ENCODE measurements around the gene FGFR3. TPM values are rescaled to one million over a fixed set of nuclear protein-coding genes. Genes with fewer than 3 reads are reported as not detected.
A peak's percentile ranks its signal among the peaks of the same experiment; 100 is the strongest.

FGFR3 gene
- total RNA-seq, 1 experiment from 2014 or later, result 0.03 TPM

- DNase-seq (ENCODE audit: low read depth, low spot score), result no peak
- in situ Hi-C loops (cut with HindIII; ENCODE audit: low pct_unique_long_range_greater_than_20kb, low sequenced_read_pairs), result no loop called here
Observed at GRCh38 chr4:1779588-1780382, 13.3 kb upstream of the FGFR3 start.

- in situ Hi-C loops (cut with HindIII; ENCODE audit: low pct_unique_long_range_greater_than_20kb, low sequenced_read_pairs), result no loop called here
- no peak for DNase-seq (ENCODE audit: low read depth, low spot score)
Observed at GRCh38 chr4:1780435-1780834, 12.7 kb upstream of the FGFR3 start.

GRCh38 chr4:1783015-1783414, 10.1 kb upstream of the FGFR3 start:
- DNase-seq (ENCODE audit: low read depth, low spot score), result no peak
- in situ Hi-C loops (cut with HindIII; ENCODE audit: low pct_unique_long_range_greater_than_20kb, low sequenced_read_pairs), result no loop called here

DNA sequence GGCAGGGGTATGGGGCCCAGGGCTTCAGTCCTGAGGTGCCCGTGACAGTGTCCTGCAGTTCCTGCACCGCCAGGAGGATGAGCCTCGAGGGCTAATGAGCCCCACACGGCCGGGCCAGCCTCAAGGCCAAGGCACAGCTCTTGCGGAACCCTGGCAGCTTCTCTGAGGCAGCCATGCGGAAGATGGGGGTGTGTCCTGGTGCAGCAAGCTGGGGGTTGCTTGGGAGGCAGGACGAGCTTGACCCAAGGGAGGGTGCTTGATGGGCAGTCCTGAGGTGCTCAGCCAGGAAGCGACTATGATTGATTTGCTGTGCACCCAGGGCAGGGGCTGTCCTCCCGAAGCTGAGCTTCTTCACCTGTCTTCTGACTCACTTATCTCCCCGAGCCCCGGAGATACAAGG, 9.1 kb upstream of the FGFR3 start:
- in situ Hi-C loops (cut with HindIII; ENCODE audit: low pct_unique_long_range_greater_than_20kb, low sequenced_read_pairs), result no loop called here
- DNase-seq (ENCODE audit: low read depth, low spot score), result no peak

DNA sequence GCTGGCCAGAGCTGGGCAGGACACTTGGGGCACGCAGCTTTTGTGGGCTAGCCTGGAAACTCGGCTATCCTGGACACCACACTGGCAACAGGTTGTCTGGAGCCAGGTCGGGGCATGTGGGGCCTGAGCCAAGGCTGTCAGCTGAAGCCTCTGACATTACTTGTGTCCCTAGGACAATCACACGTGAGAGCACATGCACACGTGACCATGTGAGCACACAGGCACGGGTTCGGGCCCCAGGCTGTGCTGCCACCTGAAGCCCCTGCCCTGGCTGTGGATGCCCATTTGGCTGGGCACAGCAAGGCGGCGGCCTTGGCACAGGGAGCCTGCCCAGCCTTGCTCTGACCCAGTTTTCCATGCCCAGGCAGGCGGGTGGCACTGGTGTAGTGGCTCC, 8.7 kb upstream of the FGFR3 start:
- no peak for DNase-seq (ENCODE audit: low read depth, low spot score)
- in situ Hi-C loops (cut with HindIII; ENCODE audit: low pct_unique_long_range_greater_than_20kb, low sequenced_read_pairs), result no loop called here

DNA sequence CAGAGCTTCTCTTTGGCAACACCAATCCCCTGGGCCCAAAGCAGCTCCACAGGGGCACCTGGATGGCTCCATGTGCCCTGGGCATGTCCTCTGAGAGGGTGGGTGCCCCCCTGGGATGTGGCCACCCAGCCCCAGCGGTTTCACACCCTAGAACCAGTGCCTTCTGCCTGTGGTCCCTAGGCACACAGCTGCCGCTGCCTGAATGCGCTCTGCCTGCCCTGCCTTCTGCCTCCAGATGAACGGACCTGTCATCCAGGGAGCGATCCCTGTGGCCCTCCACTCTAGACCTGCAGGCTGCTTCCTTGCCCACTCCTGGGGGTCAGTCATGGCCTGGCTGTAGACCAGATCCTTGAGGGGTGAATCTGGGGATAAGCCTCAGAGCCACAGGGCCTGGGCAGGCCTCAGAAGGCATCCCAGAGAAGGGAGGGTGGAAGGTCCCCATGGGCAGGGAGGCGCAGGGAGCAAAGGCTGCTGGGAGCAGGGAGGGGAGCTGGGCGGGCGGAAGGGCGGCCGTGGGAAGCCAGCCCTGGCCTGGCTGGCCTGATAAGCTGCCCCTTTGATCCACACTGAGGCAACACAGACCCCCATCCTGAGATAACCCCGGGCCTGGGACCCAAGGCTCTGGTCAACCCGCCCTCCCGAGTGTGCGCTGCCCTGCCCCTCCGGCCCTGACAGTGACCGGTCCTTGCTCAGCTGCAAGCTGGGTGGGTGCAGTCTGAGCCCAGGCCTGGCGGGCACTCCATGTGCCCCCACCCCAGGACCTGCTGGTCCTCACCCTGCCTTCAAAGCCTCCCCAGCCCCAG, 8.1 kb upstream of the FGFR3 start:
- DNase-seq (ENCODE audit: low read depth, low spot score), result no peak
- in situ Hi-C loops (cut with HindIII; ENCODE audit: low pct_unique_long_range_greater_than_20kb, low sequenced_read_pairs), result no loop called here

DNA sequence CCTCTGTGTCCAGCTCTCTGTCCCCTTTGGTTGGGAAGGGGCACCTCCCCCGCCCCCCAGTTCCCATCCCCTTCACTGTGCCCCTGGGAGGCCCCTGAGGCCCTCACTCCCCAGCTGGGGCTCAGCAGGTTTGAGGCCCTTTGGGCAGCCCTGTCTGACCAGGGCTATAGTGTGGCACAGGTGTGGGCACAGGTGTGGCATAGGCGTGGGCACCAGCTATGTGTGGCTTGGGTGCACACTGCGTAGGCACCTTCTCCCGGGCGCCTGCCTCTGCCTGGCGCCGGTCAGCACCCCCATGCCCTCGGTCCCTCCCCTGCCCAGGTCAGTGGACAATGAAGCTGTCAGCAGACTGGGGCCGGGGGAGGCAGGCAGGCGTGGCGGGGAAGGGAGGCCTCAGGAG, 7.5 kb upstream of the FGFR3 start:
- in situ Hi-C loops (cut with HindIII; ENCODE audit: low pct_unique_long_range_greater_than_20kb, low sequenced_read_pairs), result no loop called here
- no peak for DNase-seq (ENCODE audit: low read depth, low spot score)

GRCh38 chr4:1786544-1787362, 6.3 kb upstream of the FGFR3 start:
- DNase-seq (ENCODE audit: low read depth, low spot score), result no peak
- in situ Hi-C loops (cut with HindIII; ENCODE audit: low pct_unique_long_range_greater_than_20kb, low sequenced_read_pairs), result no loop called here

GRCh38 chr4:1787411-1788077, 5.5 kb upstream of the FGFR3 start:
- in situ Hi-C loops (cut with HindIII; ENCODE audit: low pct_unique_long_range_greater_than_20kb, low sequenced_read_pairs), result no loop called here
- no peak for DNase-seq (ENCODE audit: low read depth, low spot score)

DNA sequence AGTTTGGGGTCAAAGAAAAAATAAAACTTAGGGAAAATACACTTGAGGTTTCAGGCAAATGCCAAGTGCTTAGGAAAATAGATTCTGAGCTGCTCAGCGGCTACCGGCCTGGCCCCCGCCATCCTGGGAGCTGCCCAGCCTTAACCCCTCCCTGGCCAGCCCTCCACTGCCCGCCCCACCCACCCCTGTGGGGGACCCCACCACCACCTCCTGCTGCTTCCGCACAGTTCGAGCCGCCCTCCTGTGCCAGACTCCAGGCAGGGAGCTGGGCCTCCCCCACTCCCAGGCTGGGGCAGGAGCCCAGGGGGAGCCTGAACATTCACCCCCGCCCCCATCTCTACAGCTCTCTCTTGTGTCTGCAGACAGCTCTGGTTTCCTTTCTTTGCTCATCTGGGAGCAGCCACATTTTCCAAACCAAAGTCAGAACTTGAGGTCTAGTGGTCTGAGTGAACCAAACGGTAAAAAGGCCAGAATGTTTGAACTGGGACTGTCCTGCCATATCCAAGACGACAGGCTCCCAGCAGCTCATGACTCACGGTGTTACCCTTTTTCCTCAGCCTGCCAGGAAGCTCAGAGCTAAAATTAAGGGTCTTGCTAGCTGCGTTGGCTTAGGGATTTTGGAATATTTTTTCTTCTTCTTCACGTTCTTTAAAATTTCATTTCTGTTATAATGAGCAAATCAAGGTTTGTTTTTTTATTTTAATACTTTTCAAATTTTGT, 4.7 kb upstream of the FGFR3 start:
- no peak for DNase-seq (ENCODE audit: low read depth, low spot score)
- in situ Hi-C loops (cut with HindIII; ENCODE audit: low pct_unique_long_range_greater_than_20kb, low sequenced_read_pairs), result no loop called here

DNA sequence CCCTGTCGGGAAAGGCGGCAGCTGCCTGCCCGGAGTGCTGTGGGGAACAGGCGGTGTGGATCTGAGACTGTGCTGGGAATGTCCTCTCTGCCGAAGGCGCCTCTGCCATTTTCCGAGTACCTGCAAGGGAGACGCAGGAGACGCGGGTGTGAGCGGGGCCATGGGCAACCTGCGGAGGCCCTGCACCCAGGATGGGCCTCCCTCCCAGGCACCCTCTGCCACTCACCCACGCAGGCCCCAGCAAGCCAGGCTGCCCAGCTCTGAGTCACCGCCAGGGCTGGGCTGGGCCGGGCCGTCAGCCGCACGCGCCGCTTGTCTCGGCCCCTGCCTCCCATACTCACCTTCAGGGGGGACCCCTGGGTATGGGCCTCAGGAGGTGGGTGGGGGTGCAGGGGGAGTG, 3.5 kb upstream of the FGFR3 start:
- no peak for DNase-seq (ENCODE audit: low read depth, low spot score)
- in situ Hi-C loops (cut with HindIII; ENCODE audit: low pct_unique_long_range_greater_than_20kb, low sequenced_read_pairs), result no loop called here

DNA sequence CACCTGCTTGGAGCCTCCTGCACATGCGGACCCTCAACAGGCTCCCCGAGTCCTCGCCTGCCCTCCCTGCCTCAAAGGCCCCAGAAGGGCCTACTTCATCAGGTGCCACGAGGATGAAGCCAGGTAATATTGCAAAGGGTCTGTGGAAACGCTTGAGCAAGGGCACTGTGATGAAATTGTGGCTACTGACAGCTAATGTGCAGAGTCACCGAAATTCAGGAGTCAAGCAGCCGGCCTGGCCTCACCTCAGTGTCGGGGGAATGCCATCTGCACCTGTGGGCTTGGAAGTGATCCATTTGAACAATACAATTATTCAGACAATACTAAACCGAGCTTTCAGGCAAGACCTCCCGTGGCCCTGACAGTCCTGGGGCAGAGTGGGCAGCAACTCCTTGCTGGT, 3.1 kb upstream of the FGFR3 start:
- DNase-seq (ENCODE audit: low read depth, low spot score), result no peak
- in situ Hi-C loops (cut with HindIII; ENCODE audit: low pct_unique_long_range_greater_than_20kb, low sequenced_read_pairs), result no loop called here

- in situ Hi-C loops (cut with HindIII; ENCODE audit: low pct_unique_long_range_greater_than_20kb, low sequenced_read_pairs), result no loop called here
- DNase-seq (ENCODE audit: low read depth, low spot score), result no peak
Observed at GRCh38 chr4:1792158-1792831, 798 bp upstream of the FGFR3 start.

DNA sequence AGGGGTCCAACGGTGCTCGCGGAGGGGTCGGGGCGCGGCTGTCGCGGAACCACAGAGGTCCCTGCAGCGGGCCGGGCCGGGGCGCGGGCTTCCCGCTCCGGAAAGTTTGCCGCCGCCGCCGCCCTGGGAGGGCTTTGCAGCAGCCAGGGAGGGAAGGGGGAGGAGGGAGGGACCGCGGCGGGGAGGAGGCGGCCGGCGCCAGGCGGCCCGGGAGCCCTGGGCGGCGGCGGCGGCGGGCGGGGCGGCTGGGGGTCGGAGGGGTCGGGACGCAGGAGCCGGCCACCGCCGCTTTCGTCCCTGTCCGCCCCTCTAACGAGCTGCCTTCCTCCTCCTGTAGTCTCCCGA, 375 bp downstream of the FGFR3 start:
- DNase-seq (ENCODE audit: low read depth, low spot score), result peak; percentile 6
- in situ Hi-C loops (cut with HindIII; ENCODE audit: low pct_unique_long_range_greater_than_20kb, low sequenced_read_pairs), result no loop called here

GRCh38 chr4:1793940-1794808, 1.1 kb downstream of the FGFR3 start:
- DNase-seq (ENCODE audit: low read depth, low spot score), result no peak
- in situ Hi-C loops (cut with HindIII; ENCODE audit: low pct_unique_long_range_greater_than_20kb, low sequenced_read_pairs), result no loop called here

- in situ Hi-C loops (cut with HindIII; ENCODE audit: low pct_unique_long_range_greater_than_20kb, low sequenced_read_pairs), result no loop called here
- DNase-seq (ENCODE audit: low read depth, low spot score), result no peak
Observed at GRCh38 chr4:1794809-1795298, 1.8 kb downstream of the FGFR3 start.
